K562 (cell line): ENCODE results near the gene KAT2B. TPM values are rescaled to one million over a fixed set of nuclear protein-coding genes. Genes with fewer than 3 reads are reported as not detected.

ENCODE experiments used
- CHAMP1 ChIP-seq: fragments of 450-650 bp; IDR thresholded peaks from 2 replicates; pipeline ENCODE4 v1.6.1; 2016; ENCODE audit warnings: mild to moderate bottlenecking
- CTBP1 ChIP-seq: fragments of 450-650 bp; IDR thresholded peaks from 2 replicates; pipeline ENCODE4 v1.6.1; 2016; ENCODE audit warnings: borderline replicate concordance
- DACH1 ChIP-seq: fragments of 450-650 bp; IDR thresholded peaks from 2 replicates; pipeline ENCODE4 v1.6.1; 2018; ENCODE audit not compliant: partially characterized antibody
- DMBX1 ChIP-seq: fragments of 250-450 bp; sonication (Bioruptor Pico); IDR thresholded peaks from 2 replicates; pipeline ENCODE4 v1.8.0; 2022; ENCODE audit warnings: inconsistent platforms, mild to moderate bottlenecking, moderate library complexity, borderline replicate concordance
- EGR1 ChIP-seq: fragments of 450-650 bp; conservative IDR thresholded peaks from 2 replicates; pipeline ENCODE4 v1.6.1; 2017; ENCODE audit warnings: mild to moderate bottlenecking
- ETV1 ChIP-seq: fragments of 450-650 bp; conservative IDR thresholded peaks from 2 replicates; pipeline ENCODE4 v1.6.1; 2016; ENCODE audit warnings: missing genetic modification characterization, control low read depth, low read depth, missing compliant biosample characterization
- FOXP1 ChIP-seq: sonication (generic); formaldehyde crosslinking; IDR thresholded peaks from 2 replicates; pipeline ENCODE4 v1.8.0; 2022; ENCODE audit warnings: mild to moderate bottlenecking, missing genetic modification reagents
- JUN ChIP-seq, 2 experiments: sonication (generic) in 1 of 2; formaldehyde crosslinking in 1 of 2; IDR thresholded peaks; 2 replicates each; pipeline versions ENCODE4 v1.6.1 to v1.8.0; 2012 to 2022; ENCODE audit warnings: borderline replicate concordance in 2 of 2, mild to moderate bottlenecking in 2 of 2, improper control_type of control experiment in 1 of 2, low read depth in 1 of 2, low read length in 1 of 2, missing genetic modification reagents in 1 of 2
- KDM5B ChIP-seq: fragments of 200-600 bp; sonication (generic); IDR thresholded peaks from 2 replicates; pipeline ENCODE4 v1.6.1; 2012; ENCODE audit warnings: low read depth, mild to moderate bottlenecking, moderate library complexity, low read length, control low read depth, inconsistent platforms; ENCODE audit not compliant: insufficient replicate concordance
- MAFF ChIP-seq: IDR thresholded peaks from 2 replicates; pipeline ENCODE4 v1.6.1; 2012; ENCODE audit warnings: low read length, improper control_type of control experiment
- MITF ChIP-seq: IDR thresholded peaks from 2 replicates; pipeline ENCODE4 v1.6.1; 2014; ENCODE audit warnings: antibody characterized with exemption
- MXI1 ChIP-seq: IDR thresholded peaks from 2 replicates; pipeline ENCODE4 v1.6.1; 2011; ENCODE audit warnings: low read depth, mild to moderate bottlenecking, improper control_type of control experiment, low read length
- PBX2 ChIP-seq, 2 experiments: IDR thresholded peaks in 1 of 2; conservative IDR thresholded peaks in 1 of 2; 2 replicates each; pipeline ENCODE4 v1.6.1; 2016; ENCODE audit warnings: low read depth in 2 of 2, mild to moderate bottlenecking in 1 of 2, missing compliant biosample characterization in 1 of 2, missing genetic modification characterization in 1 of 2, moderate library complexity in 1 of 2
- TAF9B ChIP-seq: fragments of 450-650 bp; IDR thresholded peaks from 2 replicates; pipeline ENCODE4 v1.6.1; 2018; ENCODE audit warnings: mild to moderate bottlenecking; ENCODE audit not compliant: partially characterized antibody
- TARDBP ChIP-seq: fragments of 450-650 bp; IDR thresholded peaks from 2 replicates; pipeline ENCODE4 v1.6.1; 2016
- TGIF2 ChIP-seq: sonication (generic); formaldehyde crosslinking; IDR thresholded peaks from 2 replicates; pipeline ENCODE4 v1.8.1; 2022; ENCODE audit warnings: mild to moderate bottlenecking, missing genetic modification reagents, moderate library complexity
- THRB ChIP-seq: fragments of 450-650 bp; formaldehyde crosslinking; conservative IDR thresholded peaks from 2 replicates; pipeline ENCODE4 v1.4.0; 2022; ENCODE audit warnings: mild to moderate bottlenecking, missing genetic modification characterization
- ZNF224 ChIP-seq: sonication (generic); formaldehyde crosslinking; IDR thresholded peaks from 2 replicates; pipeline ENCODE4 v1.8.0; 2022; ENCODE audit warnings: mild to moderate bottlenecking, missing genetic modification reagents
- ZNF766 ChIP-seq: fragments of 200-800 bp; sonication (Bioruptor generic); conservative IDR thresholded peaks from 2 replicates; pipeline ENCODE4 v1.6.1; 2016; ENCODE audit warnings: missing genetic modification characterization, missing compliant biosample characterization
- ZSCAN32 ChIP-seq: fragments of 450-650 bp; formaldehyde crosslinking; IDR thresholded peaks from 2 replicates; pipeline ENCODE4 v1.4.0; 2020; ENCODE audit warnings: mild to moderate bottlenecking, moderate library complexity
- polyA plus RNA-seq, 8 experiments: library from polyadenylated mRNA; depleted of rRNA in 4 of 8; stranded (reverse) in 5 of 8; unstranded in 3 of 8; fragments of >200 nt; fragmentation: Nextera tagmentation in 2 of 8; fragmentation: Illumina TruSeq in 1 of 8; extraction: Ambion mirVana in 2 of 8; extraction: Trizol in 1 of 8; gene quantifications; 2 replicates each; pipeline versions ENCODE4 v1.2.1 to v1.2.3, GENCODE V29; 2011 to 2014; ENCODE audit warnings: inconsistent platforms in 1 of 8, missing spikeins in 1 of 8
- total RNA-seq, 7 experiments: library from RNA; depleted of rRNA in 6 of 7; stranded (reverse); fragments of >200 nt in 6 of 7; fragmentation: Illumina TruSeq in 2 of 7; extraction: Trizol in 2 of 7; gene quantifications; 2 replicates each; pipeline versions ENCODE4 v1.2.1 to v1.2.3, GENCODE V29; 2011 to 2021; ENCODE audit warnings: low replicate concordance in 1 of 7

Gene KAT2B
- total and polyA plus RNA-seq, 9 of the 15 experiments (the other 6 are each of a cell fraction or from before 2014, with no cell fraction given): 3.3 to 14.9 (median 12.2) TPM

GRCh38 chr3:20022954-20023622 is 17.2 kb upstream of the KAT2B start (continued):
- TF ChIP-seq MXI1 (peak; percentile 76; the same call in 1 of the 2 replicates), DMBX1 (CRISPR knock-in tag) (peak; percentile 86), MAFF (peak; percentile 6; the same call in 1 of the 2 replicates), KDM5B (no peak), TARDBP (peak; percentile 88; the same call in 1 of the 2 replicates), CTBP1 (peak; percentile 84), DACH1 (peak; percentile 83), MITF (peak; percentile 98), TGIF2 (CRISPR knock-in tag) (no peak), ZNF766 (CRISPR knock-in tag) (peak; percentile 81), THRB (CRISPR knock-in tag) (no peak), TAF9B (peak; percentile 60), ETV1 (tag) (peak; percentile 21; the same call in 1 of the 2 replicates), FOXP1 (CRISPR knock-in tag) (peak; percentile 55; the same call in 1 of the 2 replicates), EGR1 (peak; percentile 92), CHAMP1 (peak; percentile 98), ZSCAN32 (CRISPR knock-in tag) (no peak), PBX2 (CRISPR knock-in tag; IDR thresholded peaks at IDR 0.05; ENCODE audit: low read depth) (peak; percentile 63), PBX2 (tag; conservative IDR thresholded peaks at IDR 0.05; ENCODE audit: low read depth) (peak; percentile 97), JUN (IDR thresholded peaks at IDR 0.05; ENCODE audit: borderline replicate concordance, low read depth, low read length) (peak; percentile 95), JUN (CRISPR knock-in tag; IDR thresholded peaks at IDR 0.05; ENCODE audit: borderline replicate concordance) (no peak), ZNF224 (CRISPR knock-in tag) (no peak)
